H1 (cell line): ENCODE measurements around the gene TINAGL1. TPM values are rescaled to one million over a fixed set of nuclear protein-coding genes. Genes with fewer than 3 reads are reported as not detected.

Experiments
- CTCF ChIA-PET: fragments of 300-600 bp; sonication (Branson Sonifier 250); formaldehyde crosslinking; loops from one replicate; lab custom pipeline; 2021; ENCODE audit not compliant: partially characterized antibody; lab: Charles Lee
- POLR2A ChIA-PET: fragments of 300-600 bp; sonication (Branson Sonifier 250); formaldehyde crosslinking; loops from one replicate; lab custom pipeline; 2021; ENCODE audit warnings: inconsistent platforms; ENCODE audit not compliant: partially characterized antibody; lab: Charles Lee
- DNase-seq, 2 experiments: peaks; one replicate each; pipeline versions ENCODE4 v3.0.0 to v3.0.0-alpha.2; 2010 to 2022; ENCODE audit warnings: low spot score in 2 of 2, low read depth in 1 of 2, mixed read lengths in 1 of 2
- FAIRE-seq: peaks from 2 replicates; lab custom pipeline; 2011; peaks lifted over from hg19 to GRCh38; lab: Jason Lieb, UNC
- H2AFZ ChIP-seq: 2 replicates; pipeline ENCODE4 v1.8.1; 2012; ENCODE audit warnings: low read length, inconsistent platforms
- H2AK5ac ChIP-seq: 2 replicates; pipeline ENCODE4 v1.6.1; 2013; ENCODE audit warnings: low read depth, low read length
- H2BK120ac ChIP-seq: replicated peaks from 2 replicates; pipeline ENCODE3; 2013; ENCODE audit warnings: low read depth, low read length, inconsistent platforms
- H2BK12ac ChIP-seq: 2 replicates; pipeline ENCODE4 v1.6.1; 2013; ENCODE audit warnings: low read depth, low read length
- H2BK15ac ChIP-seq: 2 replicates; pipeline ENCODE4 v1.6.1; 2013; ENCODE audit warnings: low read length
- H2BK20ac ChIP-seq: 2 replicates; pipeline ENCODE4 v1.6.1; 2013; ENCODE audit warnings: low read length
- H2BK5ac ChIP-seq: 2 replicates; pipeline ENCODE4 v1.6.1; 2013; ENCODE audit warnings: low read depth, low read length
- H3K14ac ChIP-seq: 2 replicates; pipeline ENCODE4 v1.6.1; 2013; ENCODE audit warnings: inconsistent platforms; ENCODE audit not compliant: insufficient read length
- H3K18ac ChIP-seq: 2 replicates; pipeline ENCODE4 v1.6.1; 2013; ENCODE audit warnings: low read length; ENCODE audit errors: extremely low read depth
- H3K23ac ChIP-seq: 2 replicates; pipeline ENCODE4 v1.6.1; 2013; ENCODE audit warnings: inconsistent platforms; ENCODE audit not compliant: insufficient read length
- H3K23me2 ChIP-seq: 2 replicates; pipeline ENCODE4 v1.6.1; 2013; ENCODE audit warnings: low read depth, low read length
- H3K27ac ChIP-seq: 2 replicates; pipeline ENCODE4 v1.6.1; 2011; ENCODE audit warnings: low read depth, low read length, inconsistent platforms
- H3K27me3 ChIP-seq, 4 experiments: replicated peaks in 1 of 4; 1 replicate in 1 of 4; 2 replicates in 3 of 4; pipeline versions ENCODE4 v1.6.1 to v1.8.1; 2011 to 2013; ENCODE audit warnings: low read length in 3 of 4, mild to moderate bottlenecking in 3 of 4, inconsistent platforms in 2 of 4, mixed read lengths in 2 of 4, moderate library complexity in 1 of 4; ENCODE audit not compliant: control insufficient read depth in 3 of 4, insufficient read depth in 3 of 4; ENCODE audit errors: extremely low read depth in 1 of 4
- H3K36me3 ChIP-seq, 4 experiments: 2 replicates each; pipeline versions ENCODE4 v1.6.1 to v1.8.1; 2011 to 2013; ENCODE audit warnings: mild to moderate bottlenecking in 4 of 4, low read length in 3 of 4, moderate library complexity in 2 of 4, control low read depth in 1 of 4, inconsistent platforms in 1 of 4; ENCODE audit not compliant: insufficient read depth in 4 of 4, control insufficient read depth in 2 of 4
- H3K4ac ChIP-seq: replicated peaks from 2 replicates; pipeline ENCODE3; 2013; ENCODE audit warnings: low read length, low read depth, mixed read lengths, inconsistent platforms; ENCODE audit not compliant: insufficient read length
- H3K4me1 ChIP-seq, 4 experiments: replicated peaks in 1 of 4; 1 replicate in 1 of 4; 2 replicates in 3 of 4; pipeline versions ENCODE4 v1.6.1 to v1.8.1; 2011 to 2013; ENCODE audit warnings: low read length in 3 of 4, inconsistent platforms in 2 of 4, mixed read lengths in 1 of 4; ENCODE audit not compliant: insufficient read depth in 4 of 4, control insufficient read depth in 3 of 4
- H3K4me2 ChIP-seq, 2 experiments: 2 replicates each; pipeline versions ENCODE4 v1.6.1 to v1.8.1; 2011 to 2013; ENCODE audit warnings: low read depth in 2 of 2, low read length in 2 of 2, control low read depth in 1 of 2, inconsistent platforms in 1 of 2, mild to moderate bottlenecking in 1 of 2; ENCODE audit not compliant: insufficient read depth in 1 of 2
- H3K4me3 ChIP-seq, 4 experiments: fragments of 200-600, 300-600 bp in 1 of 4; sonication (generic), shearing (Covaris generic), sonication (Bioruptor Twin) in 1 of 4; 2 replicates each; pipeline versions ENCODE4 v1.5.1 to v1.8.1; 2011 to 2016; ENCODE audit warnings: low read length in 4 of 4, low read depth in 3 of 4, control low read depth in 2 of 4, inconsistent platforms in 2 of 4, mild to moderate bottlenecking in 2 of 4, mixed read lengths in 1 of 4, moderate library complexity in 1 of 4; ENCODE audit not compliant: insufficient read depth in 2 of 4; ENCODE audit errors: extremely low read depth in 1 of 4
- H3K56ac ChIP-seq: replicated peaks from 2 replicates; pipeline ENCODE3; 2013; ENCODE audit warnings: low read depth, mild to moderate bottlenecking, mixed read lengths, low read length, inconsistent platforms; ENCODE audit not compliant: insufficient read length
- H3K79me1 ChIP-seq: 2 replicates; pipeline ENCODE4 v1.6.1; 2013; ENCODE audit warnings: low read depth, low read length, control low read depth
- H3K79me2 ChIP-seq, 2 experiments: 2 replicates each; pipeline versions ENCODE4 v1.6.1 to v1.8.1; 2012 to 2013; ENCODE audit warnings: low read length in 2 of 2, mild to moderate bottlenecking in 2 of 2, inconsistent platforms in 1 of 2; ENCODE audit not compliant: insufficient read depth in 2 of 2, control insufficient read depth in 1 of 2
- H3K9ac ChIP-seq, 4 experiments: replicated peaks in 1 of 4; 1 replicate in 1 of 4; 2 replicates in 3 of 4; pipeline versions ENCODE4 v1.6.1 to v1.8.1; 2011 to 2013; ENCODE audit warnings: low read depth in 3 of 4, low read length in 3 of 4, control low read depth in 2 of 4, mild to moderate bottlenecking in 2 of 4, moderate library complexity in 2 of 4, inconsistent platforms in 1 of 4; ENCODE audit errors: extremely low read depth in 1 of 4
- H3K9me3 ChIP-seq, 2 experiments: 2 replicates each; pipeline versions ENCODE4 v1.6.1 to v1.8.1; 2012 to 2013; ENCODE audit warnings: mild to moderate bottlenecking in 2 of 2, moderate library complexity in 2 of 2, control low read depth in 1 of 2, inconsistent platforms in 1 of 2, low read depth in 1 of 2, low read length in 1 of 2, mixed read lengths in 1 of 2; ENCODE audit not compliant: insufficient read depth in 2 of 2
- H4K20me1 ChIP-seq, 2 experiments: replicated peaks in 1 of 2; 2 replicates each; pipeline versions ENCODE3 to v1.8.1; 2011 to 2013; ENCODE audit warnings: inconsistent platforms in 2 of 2, low read length in 2 of 2, mild to moderate bottlenecking in 1 of 2; ENCODE audit not compliant: insufficient read depth in 2 of 2, control insufficient read depth in 1 of 2
- H4K5ac ChIP-seq: 2 replicates; pipeline ENCODE4 v1.6.1; 2013; ENCODE audit warnings: low read length, low read depth, mixed read lengths, inconsistent platforms; ENCODE audit not compliant: insufficient read length
- H4K8ac ChIP-seq: 2 replicates; pipeline ENCODE4 v1.8.0; 2013; ENCODE audit warnings: mild to moderate bottlenecking, moderate library complexity, low read length, inconsistent platforms; ENCODE audit not compliant: insufficient read depth; ENCODE audit errors: extremely low read depth
- H4K91ac ChIP-seq: replicated peaks from 2 replicates; pipeline ENCODE3; 2013; ENCODE audit warnings: low read length, mixed read lengths, inconsistent platforms; ENCODE audit not compliant: insufficient read length
- BRCA1 ChIP-seq: IDR thresholded peaks from 2 replicates; pipeline ENCODE4 v1.6.1; 2012; ENCODE audit warnings: low read depth, low read length, improper control_type of control experiment
- CHD1 ChIP-seq: IDR thresholded peaks from 2 replicates; pipeline ENCODE4 v1.6.1; 2012; ENCODE audit warnings: low read depth, low read length, improper control_type of control experiment
- CHD2 ChIP-seq: IDR thresholded peaks from 2 replicates; pipeline ENCODE4 v1.6.1; 2012; ENCODE audit warnings: low read length, improper control_type of control experiment
- CREB1 ChIP-seq: IDR thresholded peaks from 2 replicates; pipeline ENCODE4 v1.6.1; 2012; ENCODE audit warnings: inconsistent platforms
- CTCF ChIP-seq, 3 experiments: IDR thresholded peaks; 1 replicate in 2 of 3; 2 replicates in 1 of 3; pipeline versions ENCODE4 v1.5.1 to v1.6.1; 2011; ENCODE audit warnings: low read length in 3 of 3, mild to moderate bottlenecking in 3 of 3, inconsistent platforms in 2 of 3, low read depth in 1 of 3, moderate library complexity in 1 of 3; ENCODE audit not compliant: insufficient read depth in 1 of 3; ENCODE audit errors: control extremely low read depth in 1 of 3
- HDAC2 ChIP-seq, 2 experiments: fragments of 300-600 bp in 1 of 2; sonication (generic) in 1 of 2; IDR thresholded peaks; 2 replicates each; pipeline ENCODE4 v1.6.1; 2011 to 2012; ENCODE audit warnings: low read depth in 2 of 2, low read length in 2 of 2, mild to moderate bottlenecking in 2 of 2, moderate library complexity in 2 of 2, borderline replicate concordance in 1 of 2, inconsistent platforms in 1 of 2
- JUN ChIP-seq: IDR thresholded peaks from 2 replicates; pipeline ENCODE4 v1.6.1; 2011; ENCODE audit warnings: low read depth, mild to moderate bottlenecking, improper control_type of control experiment, low read length
- JUND ChIP-seq: IDR thresholded peaks from 2 replicates; pipeline ENCODE4 v1.6.1; 2011; ENCODE audit warnings: mild to moderate bottlenecking, improper control_type of control experiment, low read length
- PHF8 ChIP-seq: fragments of 200-600 bp; sonication (generic); conservative IDR thresholded peaks from 2 replicates; pipeline ENCODE4 v1.7.1; 2012; ENCODE audit warnings: low read depth, mild to moderate bottlenecking, inconsistent platforms, low read length, moderate library complexity
- POLR2A ChIP-seq, 2 experiments: IDR thresholded peaks; 1 replicate in 1 of 2; 2 replicates in 1 of 2; pipeline ENCODE4 v1.6.1; 2011; ENCODE audit warnings: low read depth in 2 of 2, low read length in 2 of 2, mild to moderate bottlenecking in 2 of 2; ENCODE audit errors: control extremely low read depth in 1 of 2
- SIRT6 ChIP-seq: IDR thresholded peaks from one replicate; pipeline ENCODE4 v1.7.1; 2012; ENCODE audit warnings: low read length, inconsistent platforms
- TEAD4 ChIP-seq: IDR thresholded peaks from 2 replicates; pipeline ENCODE4 v1.6.1; 2012; ENCODE audit warnings: low read depth, low read length, inconsistent platforms, mixed read lengths
- YY1 ChIP-seq: IDR thresholded peaks from 2 replicates; pipeline ENCODE4 v1.6.1; 2011; ENCODE audit warnings: low read depth, mild to moderate bottlenecking, low read length
- WGBS, 2 experiments: shearing (Covaris generic) in 1 of 2; methylation state at CpG; one replicate each; pipeline versions ENCODE4 v1.1.6 to v1.1.7; 2013 to 2015; ENCODE audit warnings: low lambda C conversion rate in 2 of 2, mixed read lengths in 2 of 2, inconsistent platforms in 1 of 2, low coverage in 1 of 2, missing lambda C conversion rate in 1 of 2; ENCODE audit not compliant: insufficient replicate concordance in 2 of 2, insufficient coverage in 1 of 2, insufficient read length in 1 of 2; ENCODE audit errors: extremely low coverage in 1 of 2, missing lambda C conversion rate in 1 of 2; 5-methylcytosine and 5-hydroxymethylcytosine counted together
- polyA plus RNA-seq, 7 experiments: library from polyadenylated mRNA; depleted of rRNA in 3 of 7; stranded (reverse) in 5 of 7; unstranded in 2 of 7; fragments of >200 nt in 5 of 7; fragments of 200-250 nt in 2 of 7; gene quantifications; 1 replicate in 5 of 7; 2 replicates in 1 of 7; 4 replicates in 1 of 7; pipeline versions ENCODE4 v1.2.1 to v1.2.3, GENCODE V29; 2011 to 2013; ENCODE audit warnings: missing spikeins in 2 of 7, mixed read lengths in 2 of 7
- total RNA-seq: library from RNA; stranded (reverse); fragmentation: NEBNext Ultra II Directional; extraction: Animal tissue kit (Norgen Biotek cat#: 25700); gene quantifications from 2 replicates; pipeline ENCODE4 v1.2.1, GENCODE V29; 2021

The TINAGL1 gene
- total and polyA plus RNA-seq, 2 of the 8 experiments (the other 6 are each of a cell fraction or from before 2014, with no cell fraction given): 11.2 to 21.7 TPM

- Histone ChIP-seq H3K9me3 (no peaks in the 10 kb centered on the region), H3K27ac (no peak overlapping the region), H4K8ac (no peak overlapping the region), H3K9ac (no peak overlapping the region), H2BK15ac (no peak overlapping the region), H3K4me3 (no peak overlapping the region), H3K79me2 (no peaks in the 10 kb centered on the region), H2BK120ac (no peak overlapping the region), H2BK5ac (no peak overlapping the region), H3K23ac (no peak overlapping the region), H4K5ac (no peak overlapping the region), H4K20me1 (no peaks in the 10 kb centered on the region), H3K56ac (no peak overlapping the region), H3K4me2 (no peak overlapping the region), H2AFZ (peak overlapping the region; percentile 54; the same call in 1 of the 2 replicates), H3K14ac (no peak overlapping the region), H3K23me2 (peaks cover 6% of the 10 kb centered on the region), H3K4ac (no peak overlapping the region), H3K79me1 (no peaks in the 10 kb centered on the region), H2BK12ac (0 out of 2 replicates have a peak overlapping the region, but pooled peaks have one; percentile 20), H4K91ac (no peak overlapping the region), H3K18ac (no peak overlapping the region), H2BK20ac (no peak overlapping the region), H3K27me3 (no peaks in the 10 kb centered on the region), H3K36me3 (no peaks in the 10 kb centered on the region), H2AK5ac (no peak overlapping the region), H3K4me1 (peaks cover 0 to 11% (median 5%) of the 10 kb centered on the region in 4 experiments; a peak in 5 of 7 replicates)
- DNase-seq (no peak), FAIRE-seq (no peak)
- CTCF ChIA-PET: interaction anchor here (0.8 to 0.9 kb wide), 2 partner anchors 38 to 127 kb away, joined by 3 read pairs; no protein-coding TSS in a partner anchor
- POLR2A ChIA-PET: no interaction called here
- WGBS, 2 experiments: 91% methylated on average over 7 of the region's 7 CpGs; no CpG with 5 or more reads in 1 of the 2 experiments
- TF ChIP-seq JUN: no peak
- TF ChIP-seq CTCF (IDR thresholded peaks at IDR 0.05; ENCODE audit: control extremely low read depth in 1 of 3, insufficient read depth in 1 of 3, low read depth in 1 of 3, low read length in 3 of 3): no peak
- no peak for TF ChIP-seq JUND
- no peak for TF ChIP-seq SIRT6
- TF ChIP-seq CHD2: no peak
- TF ChIP-seq HDAC2 (IDR thresholded peaks at IDR 0.05; ENCODE audit: borderline replicate concordance in 1 of 2, low read depth in 2 of 2, low read length in 2 of 2): no peak
- no peak for TF ChIP-seq POLR2A (IDR thresholded peaks at IDR 0.05; ENCODE audit: control extremely low read depth in 1 of 2, low read depth in 2 of 2, low read length in 2 of 2)
- TF ChIP-seq TEAD4: no peak
- TF ChIP-seq BRCA1: no peak
- no peak for TF ChIP-seq PHF8
- no peak for TF ChIP-seq CHD1
- no peak for TF ChIP-seq CREB1
- no peak for TF ChIP-seq YY1
Measured at GRCh38 chr1:31552489-31552888, 23.8 kb upstream of the TINAGL1 start.
